Peyer's patch (tissue), 4 donors: ENCODE results near the gene GPR183. TPM values are rescaled to one million over a fixed set of nuclear protein-coding genes. Genes with fewer than 3 reads are reported as not detected.

Experiments
- DNase-seq, 3 donors: peaks; one replicate each; pipeline ENCODE4 v3.0.0-alpha.2; 2017 to 2019
- H3K27ac ChIP-seq, 4 donors: fragments of 200-600 bp; sonication (generic); one replicate each; pipeline ENCODE4 v1.5.1; 2016 to 2019
- H3K27me3 ChIP-seq, 2 donors: fragments of 200-600 bp; sonication (generic); one replicate each; pipeline ENCODE4 v1.5.1; 2019
- H3K36me3 ChIP-seq, 3 donors: fragments of 200-600 bp; sonication (generic); one replicate each; pipeline ENCODE4 v1.5.1; 2016 to 2019
- H3K4me1 ChIP-seq, 4 donors: fragments of 200-600 bp; sonication (generic); one replicate each; pipeline ENCODE4 v1.5.1; 2016 to 2019
- H3K4me3 ChIP-seq, 4 donors: fragments of 200-600 bp; sonication (generic); 1 replicate in 3 of 4; 2 replicates in 1 of 4; pipeline ENCODE4 v1.5.1; 2016 to 2019; ENCODE audit warnings: mild to moderate bottlenecking in 1 of 4
- H3K9me3 ChIP-seq, 4 donors: fragments of 200-600 bp; sonication (generic); one replicate each; pipeline ENCODE4 v1.5.1; 2016 to 2019; ENCODE audit warnings: mild to moderate bottlenecking in 1 of 4
- POLR2A ChIP-seq, 2 donors: fragments of 450-650 bp; IDR thresholded peaks; one replicate each; pipeline ENCODE4 v1.5.1; 2017; ENCODE audit warnings: antibody characterized with exemption in 2 of 2, mild to moderate bottlenecking in 2 of 2, moderate library complexity in 2 of 2
- total RNA-seq, 4 donors: library from RNA; depleted of rRNA; stranded (reverse); fragments of >200 nt; gene quantifications; one replicate each; pipeline ENCODE4 v1.1.0, GENCODE V29; 2016
- TF ChIP-seq, protein P1 (sequence below), 6 experiments: fragments of 450-650 bp in 4 of 6; fragments of 200-600 bp in 2 of 6; sonication (generic) in 1 of 6; IDR thresholded peaks; one replicate each; pipeline ENCODE4 v1.5.1; 2017 to 2019; ENCODE audit warnings: antibody characterized with exemption in 6 of 6, mild to moderate bottlenecking in 3 of 6, moderate library complexity in 1 of 6

GPR183 gene
- total RNA-seq, 4 donors from 2014 or later = 1.1 to 24.8 (median 3.9) TPM

DNA sequence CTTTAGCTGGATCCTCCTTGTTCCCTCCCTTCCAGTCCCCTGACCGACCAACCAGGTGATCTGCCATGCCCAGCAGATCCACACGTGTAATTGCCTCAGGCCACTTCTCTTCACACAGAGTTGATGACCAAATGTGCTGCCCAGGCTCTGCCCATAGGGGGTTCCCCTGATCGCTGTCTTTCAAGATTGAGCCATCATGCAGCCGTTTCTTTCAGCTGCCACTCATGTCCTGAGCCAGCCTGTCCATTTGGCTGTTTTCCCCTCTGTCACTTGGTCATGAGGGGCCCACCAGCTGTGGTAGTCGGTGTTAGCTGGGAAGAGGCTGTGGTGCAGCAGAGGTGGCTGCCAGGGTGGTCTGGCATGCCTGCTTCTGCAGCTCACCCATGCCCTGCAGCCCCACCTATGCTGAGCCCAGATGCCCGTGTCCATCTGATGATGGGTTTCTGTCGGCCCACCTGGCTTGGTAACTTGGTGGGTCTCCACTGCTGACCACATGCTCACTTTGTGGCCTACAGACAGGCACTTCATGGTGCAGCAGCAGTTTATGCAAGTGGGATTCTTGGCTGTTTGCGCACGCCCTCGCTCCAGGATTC lies 35.6 kb upstream of the GPR183 start:
- TF ChIP-seq, protein P1, sequence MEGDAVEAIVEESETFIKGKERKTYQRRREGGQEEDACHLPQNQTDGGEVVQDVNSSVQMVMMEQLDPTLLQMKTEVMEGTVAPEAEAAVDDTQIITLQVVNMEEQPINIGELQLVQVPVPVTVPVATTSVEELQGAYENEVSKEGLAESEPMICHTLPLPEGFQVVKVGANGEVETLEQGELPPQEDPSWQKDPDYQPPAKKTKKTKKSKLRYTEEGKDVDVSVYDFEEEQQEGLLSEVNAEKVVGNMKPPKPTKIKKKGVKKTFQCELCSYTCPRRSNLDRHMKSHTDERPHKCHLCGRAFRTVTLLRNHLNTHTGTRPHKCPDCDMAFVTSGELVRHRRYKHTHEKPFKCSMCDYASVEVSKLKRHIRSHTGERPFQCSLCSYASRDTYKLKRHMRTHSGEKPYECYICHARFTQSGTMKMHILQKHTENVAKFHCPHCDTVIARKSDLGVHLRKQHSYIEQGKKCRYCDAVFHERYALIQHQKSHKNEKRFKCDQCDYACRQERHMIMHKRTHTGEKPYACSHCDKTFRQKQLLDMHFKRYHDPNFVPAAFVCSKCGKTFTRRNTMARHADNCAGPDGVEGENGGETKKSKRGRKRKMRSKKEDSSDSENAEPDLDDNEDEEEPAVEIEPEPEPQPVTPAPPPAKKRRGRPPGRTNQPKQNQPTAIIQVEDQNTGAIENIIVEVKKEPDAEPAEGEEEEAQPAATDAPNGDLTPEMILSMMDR (IDR thresholded peaks at IDR 0.05) = no peak
- no peak for TF ChIP-seq POLR2A (IDR thresholded peaks at IDR 0.05)
- peaks cover 0 to 69% (median 0%) of the 10 kb centered on the region in 3 donors for H3K36me3 ChIP-seq
- no peak for DNase-seq

DNA sequence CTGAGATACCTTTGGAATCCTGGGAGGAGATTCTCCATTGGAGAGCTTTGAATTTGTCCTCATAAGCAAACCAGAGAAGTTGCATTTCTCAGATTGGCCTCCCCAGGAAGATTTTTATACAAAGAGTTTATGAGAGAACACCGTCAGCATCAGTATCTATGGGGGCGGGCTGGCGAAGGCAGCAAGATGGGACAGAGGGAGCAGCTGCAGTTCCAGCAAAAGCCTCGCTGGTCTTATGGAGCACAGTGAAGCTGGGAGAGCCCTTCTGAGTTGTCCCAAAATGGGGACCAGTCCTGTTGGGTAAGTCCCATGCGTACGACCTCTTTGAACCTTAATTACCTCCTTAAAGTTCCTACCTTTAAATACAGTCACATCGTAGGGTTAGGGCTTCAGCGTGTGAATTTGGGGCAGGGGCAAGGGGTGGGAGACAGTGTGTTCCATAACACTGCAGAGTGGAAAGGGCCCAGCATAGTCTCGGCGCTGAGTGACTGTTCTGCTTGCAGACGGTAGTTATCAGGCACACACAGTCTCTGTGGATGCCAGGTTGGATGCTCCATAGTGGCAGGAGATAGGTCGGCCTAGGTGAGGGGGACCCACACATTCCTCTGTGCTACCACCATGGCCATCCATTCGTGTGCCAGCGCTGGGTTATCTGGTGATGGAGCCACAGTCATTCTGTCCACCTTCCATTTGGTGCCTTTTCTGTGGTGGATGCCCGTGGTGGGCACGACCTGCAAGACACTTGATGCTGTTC lies 34.9 kb upstream of the GPR183 start:
- Histone ChIP-seq H3K4me3 (no peak overlapping the region), H3K27ac (no peak overlapping the region), H3K4me1 (no peaks in the 10 kb centered on the region), H3K9me3 (no peaks in the 10 kb centered on the region), H3K27me3 (no peaks in the 10 kb centered on the region), H3K36me3 (peaks cover 0 to 62% (median 0%) of the 10 kb centered on the region in 3 donors)
- no peak for DNase-seq
- TF ChIP-seq POLR2A (IDR thresholded peaks at IDR 0.05) = no peak
- TF ChIP-seq, protein P1 (IDR thresholded peaks at IDR 0.05) = no peak

More for the DNA sequence above, 35.6 kb upstream of the GPR183 start:
- Histone ChIP-seq H3K4me3 (no peak overlapping the region), H3K27ac (no peak overlapping the region), H3K9me3 (no peaks in the 10 kb centered on the region), H3K27me3 (no peaks in the 10 kb centered on the region), H3K4me1 (no peaks in the 10 kb centered on the region)

DNA sequence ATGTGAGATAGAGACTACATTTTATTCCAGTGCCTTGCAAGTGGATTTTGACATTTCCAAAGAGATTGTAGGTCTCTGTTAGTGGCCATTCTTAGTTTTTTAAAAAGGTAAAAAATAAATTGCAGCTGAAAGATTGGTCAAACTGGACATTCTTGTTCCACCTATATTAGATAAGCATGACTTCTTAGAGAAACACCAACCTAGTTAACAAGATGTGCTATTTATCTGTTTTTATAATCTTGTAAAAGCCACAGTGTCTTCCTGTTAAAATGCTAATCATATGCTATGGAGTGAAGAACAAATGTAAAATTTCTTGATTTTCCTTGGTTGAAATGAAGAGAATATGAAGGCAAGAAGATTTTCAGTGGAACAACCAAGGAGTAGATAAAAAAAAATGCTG lies 33.4 kb upstream of the GPR183 start:
- no peak for DNase-seq
- Histone ChIP-seq H3K27me3 (no peaks in the 10 kb centered on the region), H3K4me1 (no peaks in the 10 kb centered on the region), H3K9me3 (no peaks in the 10 kb centered on the region), H3K27ac (peak overlapping the region in 3 of 4 donors; percentile 7 to 27 (median 18)), H3K4me3 (no peak overlapping the region), H3K36me3 (peaks cover 0 to 52% (median 0%) of the 10 kb centered on the region in 3 donors)
- TF ChIP-seq, protein P1 (IDR thresholded peaks at IDR 0.05) = no peak
- TF ChIP-seq POLR2A (IDR thresholded peaks at IDR 0.05) = no peak

DNA sequence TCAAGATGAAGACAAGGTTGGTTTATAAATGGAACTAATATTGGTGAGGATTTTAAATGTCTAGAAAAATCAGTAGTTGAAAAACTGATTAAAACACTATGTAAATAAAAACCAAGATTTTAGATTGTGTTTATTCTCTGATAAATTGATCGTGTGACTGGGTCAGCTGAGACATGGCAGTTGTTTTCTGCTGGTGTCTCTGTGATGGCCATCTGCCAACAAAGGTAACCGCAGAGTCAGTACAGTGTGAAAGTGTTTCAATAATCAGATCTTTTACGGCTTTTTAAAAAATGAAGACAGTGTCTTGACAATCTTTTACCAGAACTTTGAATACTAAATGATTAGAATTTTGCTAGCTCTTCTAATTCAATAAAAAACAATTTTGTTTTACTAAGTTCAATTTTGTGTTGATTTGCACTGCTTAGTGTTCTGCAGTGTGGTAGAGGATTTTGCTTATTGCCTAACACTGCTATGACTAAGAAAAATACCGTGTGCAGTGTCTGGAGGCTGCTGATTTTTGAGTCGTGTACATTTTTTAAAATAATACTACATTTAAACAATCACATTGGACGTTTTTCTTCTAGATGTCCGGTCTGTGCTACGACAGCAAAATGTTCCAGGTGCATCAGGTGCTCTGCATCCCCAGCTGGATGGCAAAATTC lies 32.7 kb upstream of the GPR183 start:
- no peaks in the 10 kb centered on the region for H3K9me3 ChIP-seq
- H3K27ac ChIP-seq = peak overlapping the region in 2 of 4 donors; percentile 7 to 27
- H3K4me1 ChIP-seq = peaks cover 0 to 5% (median 0%) of the 10 kb centered on the region in 4 donors
- no peak overlapping the region for H3K4me3 ChIP-seq
- H3K27me3 ChIP-seq = no peaks in the 10 kb centered on the region
- H3K36me3 ChIP-seq = peaks cover 0 to 56% (median 0%) of the 10 kb centered on the region in 3 donors
- TF ChIP-seq POLR2A (IDR thresholded peaks at IDR 0.05) = no peak
- TF ChIP-seq, protein P1 (IDR thresholded peaks at IDR 0.05) = no peak
- peak in 1 of 3 donors; percentile 74 for DNase-seq

DNA sequence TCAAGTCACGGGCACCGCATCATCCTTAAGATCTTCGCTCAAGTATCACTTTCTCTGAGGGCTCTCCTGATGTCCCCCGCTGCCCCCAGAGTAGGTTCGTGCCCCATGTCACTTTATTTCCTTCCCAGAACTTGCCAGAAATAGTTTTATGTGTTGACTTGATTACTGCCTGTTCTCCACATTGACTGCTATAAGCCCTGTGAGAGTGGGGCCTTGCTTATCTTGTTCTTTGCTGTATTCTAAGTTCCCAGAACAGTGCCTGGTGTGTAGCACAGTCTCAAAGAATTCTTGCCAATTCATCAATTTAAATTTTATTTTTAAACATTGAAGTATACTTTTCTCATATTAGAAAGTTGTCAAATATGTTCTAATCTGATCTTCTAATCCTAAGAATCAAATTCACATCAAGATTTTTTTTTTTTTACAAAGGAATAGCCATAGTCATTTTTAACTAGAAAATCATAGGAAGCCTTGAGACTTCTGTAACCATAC lies 32.1 kb upstream of the GPR183 start:
- H3K27ac ChIP-seq = peak overlapping the region in 1 of 4 donors; percentile 32
- DNase-seq = no peak
- H3K4me3 ChIP-seq = no peak overlapping the region
- no peaks in the 10 kb centered on the region for H3K27me3 ChIP-seq
- H3K9me3 ChIP-seq = no peaks in the 10 kb centered on the region
- no peak for TF ChIP-seq POLR2A (IDR thresholded peaks at IDR 0.05)
- TF ChIP-seq, protein P1 (IDR thresholded peaks at IDR 0.05) = no peak
- peaks cover 0 to 51% (median 0%) of the 10 kb centered on the region in 3 donors for H3K36me3 ChIP-seq
- peaks cover 0 to 6% (median 0%) of the 10 kb centered on the region in 4 donors for H3K4me1 ChIP-seq
